CD4-positive, alpha-beta T cell treated with Interleukin-21 for 1 hour (primary cell): ENCODE results near the gene DNAJC30.

Experiments
- DNase-seq: peaks from one replicate; pipeline ENCODE4 v3.0.0-alpha.2; 2020

DNAJC30 gene

GRCh38 chr7:73707045-73707631 lies 23.9 kb upstream of the DNAJC30 start:
- peak; percentile 14 for DNase-seq

- no peak for DNase-seq
Observed at GRCh38 chr7:73706126-73707044, 23.1 kb upstream of the DNAJC30 start.

GRCh38 chr7:73705551-73705920 lies 22.3 kb upstream of the DNAJC30 start:
- DNase-seq, result no peak

GRCh38 chr7:73704640-73705550 lies 21.6 kb upstream of the DNAJC30 start:
- no peak for DNase-seq

- DNase-seq, result peak; percentile 28
Observed at GRCh38 chr7:73703757-73704639, 20.7 kb upstream of the DNAJC30 start.

GRCh38 chr7:73703225-73703624 lies 20.0 kb upstream of the DNAJC30 start:
- no peak for DNase-seq

GRCh38 chr7:73702665-73703064 lies 19.4 kb upstream of the DNAJC30 start:
- DNase-seq, result no peak

- DNase-seq, result no peak
Observed at GRCh38 chr7:73702226-73702625, 19.0 kb upstream of the DNAJC30 start.

GRCh38 chr7:73701357-73701995 lies 18.2 kb upstream of the DNAJC30 start:
- DNase-seq, result peak; percentile 35

GRCh38 chr7:73700581-73701134 lies 17.4 kb upstream of the DNAJC30 start:
- DNase-seq, result no peak

- DNase-seq, result no peak
Observed at GRCh38 chr7:73700069-73700423, 16.8 kb upstream of the DNAJC30 start.

GRCh38 chr7:73699370-73700068 lies 16.3 kb upstream of the DNAJC30 start:
- no peak for DNase-seq

GRCh38 chr7:73698410-73698809 lies 15.2 kb upstream of the DNAJC30 start:
- no peak for DNase-seq

GRCh38 chr7:73696372-73696771 lies 13.1 kb upstream of the DNAJC30 start:
- DNase-seq, result no peak

- DNase-seq, result no peak
Observed at GRCh38 chr7:73690646-73691045, 7.4 kb upstream of the DNAJC30 start.

GRCh38 chr7:73688288-73688687 lies 5.0 kb upstream of the DNAJC30 start:
- DNase-seq, result no peak

- DNase-seq, result no peak
Observed at GRCh38 chr7:73685311-73685710, 2.1 kb upstream of the DNAJC30 start.

- DNase-seq, result no peak
Observed at GRCh38 chr7:73683788-73684693, 788 bp upstream of the DNAJC30 start.

GRCh38 chr7:73682745-73683055 lies 553 bp downstream of the DNAJC30 start:
- no peak for DNase-seq

GRCh38 chr7:73681031-73681430 lies 2.2 kb downstream of the DNAJC30 start:
- DNase-seq, result no peak
